HG03460 (cell line): ENCODE data around the gene ADAMTSL5.
A peak's percentile ranks its signal among the peaks of the same experiment; 100 is the strongest.

ENCODE experiments used
- ATAC-seq: cut with Tn5 transposase; IDR thresholded peaks from one replicate; pipeline ENCODE4 v1.9.1; 2021; ENCODE audit not compliant: unreplicated experiment

Gene ADAMTSL5

GRCh38 chr19:1496714-1497577 lies 15.9 kb downstream of the ADAMTSL5 start:
- ATAC-seq, result no peak

GRCh38 chr19:1495799-1496713 lies 16.8 kb downstream of the ADAMTSL5 start:
- ATAC-seq, result no peak

GRCh38 chr19:1495051-1495798 lies 17.6 kb downstream of the ADAMTSL5 start:
- no peak for ATAC-seq

GRCh38 chr19:1494115-1494815 lies 18.6 kb downstream of the ADAMTSL5 start:
- ATAC-seq, result no peak

GRCh38 chr19:1492474-1493006 lies 20.3 kb downstream of the ADAMTSL5 start:
- ATAC-seq, result no peak

- ATAC-seq, result no peak
Observed at GRCh38 chr19:1491849-1492170, 21.0 kb downstream of the ADAMTSL5 start.

GRCh38 chr19:1491114-1491848 lies 21.5 kb downstream of the ADAMTSL5 start, which contains the start of gene REEP6:
Gene REEP6 (plus strand): TSS chr19:1491181. CDS start chr19:1491270, 89 bp downstream.
- ATAC-seq, result no peak

GRCh38 chr19:1490311-1491113 lies 22.3 kb downstream of the ADAMTSL5 start, which contains the start of gene PCSK4:
Gene PCSK4 (minus strand): TSS chr19:1490350. CDS start chr19:1490346, 4 bp downstream.
- ATAC-seq, result peak; percentile 82

GRCh38 chr19:1489463-1490310 lies 23.1 kb downstream of the ADAMTSL5 start:
- ATAC-seq, result no peak

GRCh38 chr19:1488282-1488601 lies 24.6 kb downstream of the ADAMTSL5 start:
- ATAC-seq, result no peak

GRCh38 chr19:1487576-1488281 lies 25.1 kb downstream of the ADAMTSL5 start:
- ATAC-seq, result no peak

- no peak for ATAC-seq
Observed at GRCh38 chr19:1486720-1487575, 25.9 kb downstream of the ADAMTSL5 start.

GRCh38 chr19:1483979-1484428 lies 28.8 kb downstream of the ADAMTSL5 start:
- no peak for ATAC-seq

- ATAC-seq, result no peak
Observed at GRCh38 chr19:1483131-1483978, 29.5 kb downstream of the ADAMTSL5 start.

- ATAC-seq, result no peak
Observed at GRCh38 chr19:1482361-1483130, 30.3 kb downstream of the ADAMTSL5 start.
